Vagina (tissue), 2 donors: ENCODE results near the gene FBXL4.

Experiments used
- POLR2AphosphoS5 ChIP-seq, 2 donors: sonication (generic); formaldehyde crosslinking; IDR thresholded peaks; one replicate each; pipeline ENCODE4 v1.9.0; 2017; ENCODE audit warnings: antibody characterized with exemption in 2 of 2, mild to moderate bottlenecking in 2 of 2, low read depth in 1 of 2; ENCODE audit not compliant: insufficient read depth in 1 of 2
- TF ChIP-seq, protein P1 (sequence below), 3 experiments: fragments of 450-650 bp in 2 of 3; fragments of 200-600 bp in 1 of 3; sonication (generic) in 1 of 3; IDR thresholded peaks; one replicate each; pipeline ENCODE4 v1.5.1; 2017 to 2019; ENCODE audit warnings: antibody characterized with exemption in 3 of 3, mild to moderate bottlenecking in 2 of 3, moderate library complexity in 2 of 3

DNA sequence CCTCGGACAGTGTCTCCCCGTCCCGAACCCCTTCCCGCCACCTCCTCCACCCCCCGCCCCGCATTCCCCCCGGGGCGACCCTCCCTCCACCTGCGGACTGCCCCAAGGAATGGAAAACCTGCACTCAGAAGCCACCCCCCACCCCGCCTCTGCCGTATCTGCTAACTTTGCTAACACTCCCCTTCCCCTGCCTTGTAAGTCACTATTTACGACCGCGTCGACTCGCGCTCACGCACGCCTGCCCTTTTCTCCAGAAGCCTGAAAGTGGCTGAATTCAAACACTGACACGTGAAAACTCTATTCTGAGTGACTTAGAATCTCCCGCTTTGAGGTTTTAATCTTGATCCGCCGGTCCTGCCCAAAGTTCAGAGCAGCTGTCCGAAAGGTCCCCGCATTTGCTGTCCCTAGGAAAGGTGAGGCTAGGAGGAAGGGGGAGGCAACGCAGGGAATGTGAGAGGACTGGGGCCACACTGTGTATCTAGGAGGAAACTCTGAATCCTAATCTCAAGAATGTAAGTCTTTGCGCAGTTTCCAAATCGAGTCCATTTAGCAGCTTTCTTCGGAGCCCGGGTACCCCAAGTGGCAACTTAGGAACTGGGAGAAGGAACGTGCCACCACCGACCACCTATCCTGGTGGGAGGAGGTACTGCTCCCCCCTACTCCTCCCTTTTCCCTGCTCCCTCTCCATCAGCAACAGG lies 122.7 kb downstream of the FBXL4 start:
- TF ChIP-seq, protein P1, sequence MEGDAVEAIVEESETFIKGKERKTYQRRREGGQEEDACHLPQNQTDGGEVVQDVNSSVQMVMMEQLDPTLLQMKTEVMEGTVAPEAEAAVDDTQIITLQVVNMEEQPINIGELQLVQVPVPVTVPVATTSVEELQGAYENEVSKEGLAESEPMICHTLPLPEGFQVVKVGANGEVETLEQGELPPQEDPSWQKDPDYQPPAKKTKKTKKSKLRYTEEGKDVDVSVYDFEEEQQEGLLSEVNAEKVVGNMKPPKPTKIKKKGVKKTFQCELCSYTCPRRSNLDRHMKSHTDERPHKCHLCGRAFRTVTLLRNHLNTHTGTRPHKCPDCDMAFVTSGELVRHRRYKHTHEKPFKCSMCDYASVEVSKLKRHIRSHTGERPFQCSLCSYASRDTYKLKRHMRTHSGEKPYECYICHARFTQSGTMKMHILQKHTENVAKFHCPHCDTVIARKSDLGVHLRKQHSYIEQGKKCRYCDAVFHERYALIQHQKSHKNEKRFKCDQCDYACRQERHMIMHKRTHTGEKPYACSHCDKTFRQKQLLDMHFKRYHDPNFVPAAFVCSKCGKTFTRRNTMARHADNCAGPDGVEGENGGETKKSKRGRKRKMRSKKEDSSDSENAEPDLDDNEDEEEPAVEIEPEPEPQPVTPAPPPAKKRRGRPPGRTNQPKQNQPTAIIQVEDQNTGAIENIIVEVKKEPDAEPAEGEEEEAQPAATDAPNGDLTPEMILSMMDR (IDR thresholded peaks at IDR 0.05), result no peak
- no peak for TF ChIP-seq POLR2AphosphoS5 (IDR thresholded peaks at IDR 0.05; ENCODE audit: insufficient read depth in 1 of 2, low read depth in 1 of 2)
